Activated CD4-positive, alpha-beta T cell treated with anti-CD3 and anti-CD28 coated beads, Interleukin-2, amount 50 U/mL, for 48 hours (primary cell): ENCODE results near the gene USP53.
"Not testable (repeated sequence)": the region's sequence is repeated elsewhere in the genome, so short reads cannot be mapped to it uniquely, and the experiment has no call there.

Source experiments
- DNase-seq, 2 experiments: peaks; one replicate each; pipeline ENCODE4 v3.0.0-alpha.2; 2020

USP53 gene

GRCh38 chr4:119328695-119329094 is 116.2 kb downstream of the USP53 start:
- DNase-seq, result no peak

GRCh38 chr4:119329835-119330620 is 117.5 kb downstream of the USP53 start:
- DNase-seq, result no peak

GRCh38 chr4:119336332-119336979 is 123.9 kb downstream of the USP53 start:
- DNase-seq, result not testable (repeated sequence)

DNA sequence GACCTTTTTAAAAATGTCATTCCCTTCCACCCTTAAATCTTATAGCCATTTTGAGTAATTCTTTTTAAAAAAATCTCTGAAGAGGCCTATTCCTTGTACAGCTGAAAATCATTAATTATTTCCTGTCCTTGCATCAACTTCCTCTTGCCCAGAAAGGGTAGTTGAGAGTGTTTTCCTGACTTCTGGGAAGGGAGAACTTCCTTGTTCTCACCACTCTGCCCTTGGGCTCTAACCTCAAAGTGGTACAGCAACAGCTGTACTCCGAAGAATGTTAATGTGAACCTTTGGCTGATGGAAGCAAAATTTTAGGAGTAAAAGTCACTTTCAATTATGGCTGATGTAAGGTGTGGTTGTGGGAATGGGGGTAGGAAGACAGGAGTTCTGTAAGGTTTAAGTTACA is 124.5 kb downstream of the USP53 start:
- DNase-seq, result no peak

DNA sequence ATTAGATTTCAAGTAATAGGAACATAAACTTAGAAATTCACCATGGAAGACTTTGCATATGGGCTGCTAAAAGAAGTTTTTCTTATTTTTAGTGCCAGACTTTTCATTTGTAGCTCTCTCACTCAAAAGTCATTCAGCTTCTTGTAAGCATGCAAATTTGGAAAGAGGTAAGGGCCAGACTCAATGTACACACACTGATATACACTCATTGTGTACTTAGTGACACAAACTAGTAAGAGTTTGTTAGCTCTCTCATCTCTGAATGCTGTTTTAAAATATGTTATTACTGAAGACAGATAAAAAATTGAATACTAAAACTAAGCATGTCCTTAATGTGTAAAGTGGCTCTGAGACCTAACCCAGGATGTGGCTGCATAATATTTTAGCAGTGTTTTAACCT is 127.4 kb downstream of the USP53 start:
- not testable (repeated sequence) for DNase-seq

- DNase-seq, result not testable (repeated sequence)
These were observed 130.8 kb downstream of the USP53 start for GRCh38 chr4:119343293-119343692.
